SU-DHL-6 (cell line): ENCODE results near the gene COG1.

ENCODE experiments used
- H2AFZ ChIP-seq: fragments of 200-600 bp; sonication (generic); 2 replicates; pipeline ENCODE4 v1.6.1; 2014; ENCODE audit warnings: low read depth, mild to moderate bottlenecking, moderate library complexity, mixed read lengths, antibody characterized with exemption, low read length; ENCODE audit not compliant: severe bottlenecking
- H3F3A ChIP-seq: fragments of 200-600 bp; shearing (Covaris generic); 2 replicates; pipeline ENCODE4 v1.6.0; 2016; ENCODE audit warnings: antibody characterized with exemption, mild to moderate bottlenecking; ENCODE audit not compliant: insufficient read depth
- H3K27ac ChIP-seq: fragments of 200-600 bp; sonication (generic); 2 replicates; pipeline ENCODE4 v1.5.1; 2016; ENCODE audit warnings: low read depth, mild to moderate bottlenecking, low read length, moderate library complexity, mixed read lengths
- H3K27me3 ChIP-seq: fragments of 200-600 bp; sonication (generic), shearing (Covaris generic); 2 replicates; pipeline ENCODE4 v1.6.0; 2014; ENCODE audit warnings: mild to moderate bottlenecking, low read length
- H3K36me3 ChIP-seq: fragments of 200-600 bp; sonication (generic); 2 replicates; pipeline ENCODE4 v1.6.1; 2014; ENCODE audit warnings: mild to moderate bottlenecking, low read length, mixed read lengths
- H3K4me2 ChIP-seq: fragments of 300-600, 200-600 bp; shearing (Covaris generic), sonication (generic); 2 replicates; pipeline ENCODE4 v1.6.0; 2014; ENCODE audit warnings: low read length, low read depth, mild to moderate bottlenecking; ENCODE audit not compliant: poor library complexity, severe bottlenecking
- H3K4me3 ChIP-seq: fragments of 200-600 bp; sonication (generic); 2 replicates; pipeline ENCODE4 v1.5.1; 2014; ENCODE audit warnings: antibody characterized with exemption, low read length, mild to moderate bottlenecking, mixed read lengths; ENCODE audit not compliant: insufficient read depth, poor library complexity, severe bottlenecking
- H3K79me2 ChIP-seq: fragments of 200-600 bp; sonication (generic); 2 replicates; pipeline ENCODE4 v1.6.1; 2014; ENCODE audit warnings: mild to moderate bottlenecking, low read length, moderate library complexity; ENCODE audit not compliant: insufficient read depth
- H3K9ac ChIP-seq: fragments of 200-600 bp; sonication (generic); 2 replicates; pipeline ENCODE4 v1.7.0; 2014; ENCODE audit warnings: mild to moderate bottlenecking, low read length
- H3K9me2 ChIP-seq: fragments of 200-600 bp; sonication (generic); replicated peaks from 2 replicates; pipeline ENCODE4 v1.6.1; 2014; ENCODE audit warnings: low read length; ENCODE audit not compliant: insufficient read depth
- H3K9me3 ChIP-seq: fragments of 200-600 bp; sonication (generic); 2 replicates; pipeline ENCODE4 v1.6.1; 2014; ENCODE audit warnings: low read length, mixed read lengths; ENCODE audit not compliant: insufficient read depth
- H4K20me1 ChIP-seq: fragments of 200-600 bp; sonication (generic); 2 replicates; pipeline ENCODE4 v1.6.1; 2014; ENCODE audit warnings: low read depth, mild to moderate bottlenecking, antibody characterized with exemption, low read length, moderate library complexity, mixed read lengths
- EZH2phosphoT487 ChIP-seq: fragments of 200-600 bp; sonication (generic), shearing (Covaris generic); conservative IDR thresholded peaks from 2 replicates; pipeline ENCODE4 v1.6.1; 2018; ENCODE audit warnings: mild to moderate bottlenecking, antibody characterized with exemption, low read length, moderate library complexity, mixed read lengths
- TF ChIP-seq, protein P1 (sequence below): fragments of 200-600 bp; sonication (generic); IDR thresholded peaks from one replicate; pipeline ENCODE4 v1.5.1; 2017; ENCODE audit warnings: antibody characterized with exemption, mild to moderate bottlenecking, low read length, moderate library complexity; ENCODE audit not compliant: insufficient read depth, poor library complexity, severe bottlenecking

Gene COG1

DNA sequence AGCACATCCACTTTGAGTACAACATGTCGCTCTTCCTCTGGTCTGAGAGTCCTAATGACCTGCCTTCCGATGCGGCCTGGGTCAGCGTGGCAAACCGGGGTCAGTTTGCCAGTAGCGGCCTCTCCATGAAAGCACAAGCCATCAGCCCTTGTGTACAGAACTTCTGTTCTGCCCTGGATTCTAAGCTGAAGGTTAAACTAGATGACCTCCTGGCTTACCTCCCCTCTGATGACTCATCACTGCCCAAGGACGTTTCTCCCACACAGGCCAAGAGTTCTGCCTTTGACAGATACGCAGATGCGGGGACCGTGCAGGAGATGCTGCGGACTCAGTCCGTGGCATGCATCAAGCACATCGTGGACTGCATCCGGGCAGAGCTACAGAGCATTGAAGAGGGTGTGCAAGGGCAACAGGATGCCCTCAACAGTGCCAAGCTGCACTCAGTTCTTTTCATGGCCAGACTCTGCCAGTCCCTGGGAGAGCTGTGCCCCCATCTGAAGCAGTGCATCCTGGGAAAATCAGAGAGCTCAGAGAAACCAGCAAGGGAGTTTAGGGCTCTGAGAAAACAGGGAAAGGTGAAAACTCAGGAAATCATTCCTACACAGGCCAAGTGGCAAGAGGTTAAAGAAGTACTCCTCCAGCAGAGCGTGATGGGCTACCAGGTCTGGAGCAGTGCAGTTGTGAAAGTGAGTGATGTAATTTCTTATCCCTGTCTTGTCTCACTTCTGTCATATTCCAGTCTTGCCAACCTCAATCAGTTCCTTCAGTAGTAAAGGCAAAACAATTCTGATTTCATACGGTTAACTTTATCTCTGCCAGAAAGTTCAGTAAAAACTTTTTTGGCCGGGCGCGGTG lies 8.6 kb downstream of the COG1 start:
- Histone ChIP-seq H3K9me2 (no peaks in the 10 kb centered on the region), H3K9me3 (no peaks in the 10 kb centered on the region), H3K4me3 (no peak overlapping the region), H3K27me3 (no peaks in the 10 kb centered on the region), H3K36me3 (no peaks in the 10 kb centered on the region; the same call in none of the 2 replicates), H4K20me1 (no peaks in the 10 kb centered on the region), H3K9ac (no peak overlapping the region), H3K27ac (no peak overlapping the region), H3F3A (no peaks in the 10 kb centered on the region), H3K4me2 (no peak overlapping the region), H2AFZ (no peak overlapping the region), H3K79me2 (no peaks in the 10 kb centered on the region)
- TF ChIP-seq EZH2phosphoT487: no peak
- TF ChIP-seq, protein P1, sequence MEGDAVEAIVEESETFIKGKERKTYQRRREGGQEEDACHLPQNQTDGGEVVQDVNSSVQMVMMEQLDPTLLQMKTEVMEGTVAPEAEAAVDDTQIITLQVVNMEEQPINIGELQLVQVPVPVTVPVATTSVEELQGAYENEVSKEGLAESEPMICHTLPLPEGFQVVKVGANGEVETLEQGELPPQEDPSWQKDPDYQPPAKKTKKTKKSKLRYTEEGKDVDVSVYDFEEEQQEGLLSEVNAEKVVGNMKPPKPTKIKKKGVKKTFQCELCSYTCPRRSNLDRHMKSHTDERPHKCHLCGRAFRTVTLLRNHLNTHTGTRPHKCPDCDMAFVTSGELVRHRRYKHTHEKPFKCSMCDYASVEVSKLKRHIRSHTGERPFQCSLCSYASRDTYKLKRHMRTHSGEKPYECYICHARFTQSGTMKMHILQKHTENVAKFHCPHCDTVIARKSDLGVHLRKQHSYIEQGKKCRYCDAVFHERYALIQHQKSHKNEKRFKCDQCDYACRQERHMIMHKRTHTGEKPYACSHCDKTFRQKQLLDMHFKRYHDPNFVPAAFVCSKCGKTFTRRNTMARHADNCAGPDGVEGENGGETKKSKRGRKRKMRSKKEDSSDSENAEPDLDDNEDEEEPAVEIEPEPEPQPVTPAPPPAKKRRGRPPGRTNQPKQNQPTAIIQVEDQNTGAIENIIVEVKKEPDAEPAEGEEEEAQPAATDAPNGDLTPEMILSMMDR: no peak

DNA sequence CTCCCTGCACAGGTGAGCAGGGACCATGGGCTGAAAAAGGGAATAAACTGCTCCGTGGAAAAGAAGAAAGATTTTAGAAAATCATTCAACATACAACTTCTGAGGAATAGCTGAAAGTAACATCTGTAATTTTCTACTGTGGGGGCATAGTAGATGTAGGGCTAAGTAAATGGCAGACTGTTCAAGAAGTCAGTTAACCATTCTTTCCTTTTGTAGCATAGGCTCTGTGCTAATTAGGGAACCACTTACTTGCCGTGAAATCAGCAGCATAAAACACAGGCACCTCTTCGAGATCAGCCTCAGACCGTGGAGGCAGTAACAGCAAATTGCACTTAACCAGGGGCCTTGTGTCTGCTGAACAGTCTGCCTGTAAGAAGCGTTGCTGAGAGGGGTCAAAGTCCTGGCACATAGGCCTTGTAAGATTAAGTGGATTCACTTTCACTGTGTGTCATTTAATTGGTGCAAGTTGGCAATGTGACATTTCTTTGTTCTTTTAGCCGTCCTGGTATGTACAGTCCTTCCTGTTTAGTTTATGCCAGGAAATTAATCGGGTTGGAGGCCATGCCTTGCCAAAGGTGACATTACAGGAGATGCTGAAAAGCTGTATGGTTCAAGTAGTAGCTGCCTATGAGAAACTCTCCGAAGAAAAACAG lies 10.4 kb downstream of the COG1 start:
- Histone ChIP-seq H3K9me3 (no peaks in the 10 kb centered on the region), H3K4me2 (no peak overlapping the region), H3K36me3 (peaks cover under 1% of the 10 kb centered on the region; the same call in 1 of the 2 replicates), H3F3A (no peaks in the 10 kb centered on the region), H3K27me3 (no peaks in the 10 kb centered on the region), H2AFZ (no peak overlapping the region), H3K27ac (no peak overlapping the region), H4K20me1 (no peaks in the 10 kb centered on the region), H3K9ac (no peak overlapping the region), H3K4me3 (no peak overlapping the region), H3K9me2 (no peaks in the 10 kb centered on the region), H3K79me2 (no peaks in the 10 kb centered on the region)
- TF ChIP-seq, protein P1: no peak
- TF ChIP-seq EZH2phosphoT487: no peak

DNA sequence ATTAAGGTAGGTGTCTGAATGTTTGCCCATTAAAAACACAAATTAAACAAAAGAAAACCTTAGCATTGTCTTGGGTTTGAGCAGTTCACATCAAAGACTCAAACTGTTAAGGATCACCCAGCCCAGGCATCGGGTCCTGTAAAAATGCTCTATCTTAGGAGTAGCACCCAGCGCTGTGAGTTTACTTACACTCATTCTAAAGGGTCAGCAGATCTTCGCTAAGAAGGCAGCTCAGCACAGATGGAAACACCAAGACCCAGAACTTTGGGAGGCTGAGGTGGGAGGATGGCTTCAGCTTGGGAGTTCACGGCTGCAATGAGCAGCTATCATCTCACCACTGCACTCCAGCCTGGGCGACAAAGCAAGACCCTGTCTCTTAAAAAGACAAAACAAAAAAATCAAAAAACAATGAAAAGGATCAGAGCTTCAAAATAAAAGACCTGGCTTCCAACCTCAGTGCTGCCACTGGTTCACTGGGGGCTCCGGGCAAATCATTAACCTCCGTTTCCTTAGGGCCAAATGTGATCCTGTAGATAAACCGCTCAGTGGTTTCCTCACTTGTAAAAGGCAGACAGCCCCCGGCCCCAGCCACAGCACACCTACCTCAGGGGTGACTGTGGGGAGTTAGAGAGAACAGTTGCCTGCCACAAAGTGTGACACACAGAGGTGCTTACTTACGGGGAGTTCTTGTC lies 11.1 kb downstream of the COG1 start:
- Histone ChIP-seq H3K4me3 (no peak overlapping the region), H3K79me2 (no peaks in the 10 kb centered on the region), H2AFZ (no peak overlapping the region), H3K9me2 (no peaks in the 10 kb centered on the region), H3K9me3 (no peaks in the 10 kb centered on the region), H3K36me3 (peaks cover 7% of the 10 kb centered on the region; the same call in 1 of the 2 replicates), H4K20me1 (no peaks in the 10 kb centered on the region), H3K27me3 (no peaks in the 10 kb centered on the region), H3K4me2 (no peak overlapping the region), H3F3A (no peaks in the 10 kb centered on the region), H3K9ac (no peak overlapping the region), H3K27ac (no peak overlapping the region)
- TF ChIP-seq, protein P1: no peak
- TF ChIP-seq EZH2phosphoT487: no peak
